ENCODE measurements around the gene PRXL2B. TPM values are rescaled to one million over a fixed set of nuclear protein-coding genes. Genes with fewer than 3 reads are reported as not detected.
A peak's percentile ranks its signal among the peaks of the same experiment; 100 is the strongest.

The PRXL2B gene
- total RNA-seq, 4 donors from 2014 or later: 0.51 to 20.5 (median 13.2) TPM

- H3K27ac ChIP-seq: peak overlapping the region; percentile 40 to 47
- intact Hi-C loops (cut with DNase I; ENCODE audit: low total_unique reads): no loop called here
- H3K36me3 ChIP-seq: no peaks in the 10 kb centered on the region
- no peaks in the 10 kb centered on the region for H3K4me1 ChIP-seq
- no peak for DNase-seq
- H3K9me3 ChIP-seq: no peaks in the 10 kb centered on the region
- H3K4me3 ChIP-seq: no peak overlapping the region
- no peak for TF ChIP-seq POLR2A (IDR thresholded peaks at IDR 0.05)
- TF ChIP-seq CTCF (IDR thresholded peaks at IDR 0.05): no peak
- H3K27me3 ChIP-seq: no peaks in the 10 kb centered on the region
Observed at GRCh38 chr1:2578758-2579118, 7.8 kb upstream of the PRXL2B start.

GRCh38 chr1:2580691-2581090 is 5.9 kb upstream of the PRXL2B start:
- Histone ChIP-seq H3K9me3 (no peaks in the 10 kb centered on the region), H3K4me3 (no peak overlapping the region), H3K4me1 (peaks cover 0 to 4% of the 10 kb centered on the region in 2 donors), H3K27me3 (no peaks in the 10 kb centered on the region), H3K36me3 (no peaks in the 10 kb centered on the region), H3K27ac (no peak overlapping the region)
- no peak for DNase-seq
- intact Hi-C loops (cut with DNase I; ENCODE audit: low total_unique reads): loop anchor here (10.0 kb wide), 1 partner anchor 1064 kb away; no protein-coding TSS in a partner anchor
- TF ChIP-seq CTCF (IDR thresholded peaks at IDR 0.05) (no peak), POLR2A (IDR thresholded peaks at IDR 0.05) (no peak)

GRCh38 chr1:2582391-2582790 is 4.2 kb upstream of the PRXL2B start:
- H3K4me3 ChIP-seq: no peak overlapping the region
- DNase-seq: no peak
- H3K4me1 ChIP-seq: peaks cover 0 to 4% of the 10 kb centered on the region in 2 donors
- TF ChIP-seq POLR2A (IDR thresholded peaks at IDR 0.05) (no peak), CTCF (IDR thresholded peaks at IDR 0.05) (no peak)
- H3K27ac ChIP-seq: no peak overlapping the region
- intact Hi-C loops (cut with DNase I; ENCODE audit: low total_unique reads): loop anchor here (10.0 kb wide), 1 partner anchor 1062 kb away; no protein-coding TSS in a partner anchor
- H3K36me3 ChIP-seq: no peaks in the 10 kb centered on the region
- H3K27me3 ChIP-seq: no peaks in the 10 kb centered on the region
- H3K9me3 ChIP-seq: no peaks in the 10 kb centered on the region

- no peak overlapping the region for H3K4me3 ChIP-seq
- intact Hi-C loops (cut with DNase I; ENCODE audit: low total_unique reads): loop anchor here (10.0 kb wide), 1 partner anchor 1061 kb away; no protein-coding TSS in a partner anchor
- DNase-seq: no peak
- TF ChIP-seq CTCF (IDR thresholded peaks at IDR 0.05) (no peak), POLR2A (IDR thresholded peaks at IDR 0.05) (no peak)
- no peak overlapping the region for H3K27ac ChIP-seq
- no peaks in the 10 kb centered on the region for H3K36me3 ChIP-seq
- H3K9me3 ChIP-seq: no peaks in the 10 kb centered on the region
- no peaks in the 10 kb centered on the region for H3K27me3 ChIP-seq
- peaks cover 0 to 4% of the 10 kb centered on the region in 2 donors for H3K4me1 ChIP-seq
Observed at GRCh38 chr1:2583331-2583791, 3.2 kb upstream of the PRXL2B start.

GRCh38 chr1:2583871-2584351 is 2.7 kb upstream of the PRXL2B start:
- no peaks in the 10 kb centered on the region for H3K9me3 ChIP-seq
- intact Hi-C loops (cut with DNase I; ENCODE audit: low total_unique reads): loop anchor here (10.0 kb wide), 1 partner anchor 1061 kb away; no protein-coding TSS in a partner anchor
- no peaks in the 10 kb centered on the region for H3K36me3 ChIP-seq
- no peak overlapping the region for H3K27ac ChIP-seq
- TF ChIP-seq CTCF (IDR thresholded peaks at IDR 0.05) (no peak), POLR2A (IDR thresholded peaks at IDR 0.05) (peak in 1 of 2 donors; percentile 6)
- no peaks in the 10 kb centered on the region for H3K27me3 ChIP-seq
- peaks cover 0 to 4% of the 10 kb centered on the region in 2 donors for H3K4me1 ChIP-seq
- no peak for DNase-seq
- no peak overlapping the region for H3K4me3 ChIP-seq
